OCI-LY1 (cell line): ENCODE measurements around the gene WNK2.

ENCODE experiments used
- H2AFZ ChIP-seq: fragments of 200-600 bp; sonication (generic), shearing (Covaris generic); 2 replicates; pipeline ENCODE4 v1.6.0; 2014; ENCODE audit warnings: antibody characterized with exemption, mild to moderate bottlenecking, low read length
- H3F3A ChIP-seq: fragments of 200-600 bp; sonication (generic), shearing (Covaris generic); 2 replicates; pipeline ENCODE4 v1.6.0; 2014; ENCODE audit warnings: mild to moderate bottlenecking, antibody characterized with exemption, low read length, moderate library complexity; ENCODE audit not compliant: insufficient read depth
- H3K27ac ChIP-seq: fragments of 200-600 bp; sonication (generic); 2 replicates; pipeline ENCODE4 v1.5.1; 2014; ENCODE audit warnings: low read length, mixed run types, mild to moderate bottlenecking, low read depth; ENCODE audit not compliant: poor library complexity, severe bottlenecking
- H3K27me3 ChIP-seq: fragments of 200-600 bp; sonication (generic); 2 replicates; pipeline ENCODE4 v1.6.0; 2014; ENCODE audit warnings: antibody characterized with exemption, mild to moderate bottlenecking, low read length, moderate library complexity; ENCODE audit not compliant: insufficient read depth
- H3K36me3 ChIP-seq: fragments of 200-600 bp; sonication (generic); 2 replicates; pipeline ENCODE4 v1.6.1; 2014; ENCODE audit warnings: mild to moderate bottlenecking, antibody characterized with exemption, low read length, moderate library complexity, mixed read lengths; ENCODE audit not compliant: insufficient read depth
- H3K4me1 ChIP-seq: fragments of 200-600 bp; sonication (generic); 2 replicates; pipeline ENCODE4 v1.5.1; 2014; ENCODE audit warnings: mild to moderate bottlenecking, low read length, moderate library complexity; ENCODE audit not compliant: insufficient read depth, severe bottlenecking
- H3K4me2 ChIP-seq: fragments of 200-600 bp; sonication (generic), shearing (Covaris generic); 2 replicates; pipeline ENCODE4 v1.6.1; 2014; ENCODE audit warnings: low read length
- H3K4me3 ChIP-seq: fragments of 200-600 bp; sonication (generic); 2 replicates; pipeline ENCODE4 v1.5.1; 2014; ENCODE audit warnings: low read length, low read depth, mild to moderate bottlenecking, mixed read lengths; ENCODE audit not compliant: poor library complexity, severe bottlenecking
- H3K79me2 ChIP-seq: fragments of 200-600 bp; shearing (Covaris generic); 2 replicates; pipeline ENCODE4 v1.6.1; 2016; ENCODE audit warnings: mixed run types, low read length, mixed read lengths; ENCODE audit not compliant: insufficient read depth
- H3K9ac ChIP-seq: fragments of 200-600 bp; sonication (generic), shearing (Covaris generic); 2 replicates; pipeline ENCODE4 v1.6.1; 2014; ENCODE audit warnings: mild to moderate bottlenecking, low read length, mixed read lengths
- H3K9me2 ChIP-seq: fragments of 200-600 bp; sonication (generic), shearing (Covaris generic); 2 replicates; pipeline ENCODE4 v1.6.1; 2014; ENCODE audit warnings: low read depth, mild to moderate bottlenecking, low read length, mixed read lengths
- H3K9me3 ChIP-seq: fragments of 200-600 bp; shearing (Covaris generic); 2 replicates; pipeline ENCODE4 v1.6.1; 2014; ENCODE audit warnings: low read length, mixed read lengths
- H4K20me1 ChIP-seq: fragments of 200-600 bp; sonication (generic), shearing (Covaris generic); 2 replicates; pipeline ENCODE4 v1.6.0; 2016; ENCODE audit warnings: mild to moderate bottlenecking, low read length; ENCODE audit not compliant: insufficient read depth
- CTCF ChIP-seq: fragments of 200-600 bp; sonication (generic), shearing (Covaris generic); IDR thresholded peaks from 2 replicates; pipeline ENCODE4 v1.5.1; 2017; ENCODE audit warnings: mild to moderate bottlenecking, antibody characterized with exemption, low read length, moderate library complexity, mixed read lengths
- EZH2 ChIP-seq: fragments of 200-600 bp; sonication (generic), shearing (Covaris generic); IDR thresholded peaks from 2 replicates; pipeline ENCODE4 v1.8.0; 2017; ENCODE audit warnings: borderline replicate concordance, mixed run types, mild to moderate bottlenecking, antibody characterized with exemption, low read length, moderate library complexity, mixed read lengths

Gene WNK2

GRCh38 chr9:93180938-93181337, 3.0 kb upstream of the WNK2 start:
- Histone ChIP-seq H3K9me3 (no peaks in the 10 kb centered on the region), H4K20me1 (no peaks in the 10 kb centered on the region), H3K4me3 (no peak overlapping the region), H3K9me2 (no peaks in the 10 kb centered on the region), H3K27me3 (no peaks in the 10 kb centered on the region), H3K9ac (no peak overlapping the region), H3K27ac (no peak overlapping the region), H3K79me2 (no peaks in the 10 kb centered on the region), H3K4me2 (no peak overlapping the region), H3K4me1 (no peaks in the 10 kb centered on the region), H3K36me3 (no peaks in the 10 kb centered on the region), H3F3A (no peaks in the 10 kb centered on the region), H2AFZ (no peak overlapping the region)
- TF ChIP-seq CTCF (no peak), EZH2 (no peak)

GRCh38 chr9:93181672-93182435, 2.1 kb upstream of the WNK2 start:
- H3F3A ChIP-seq, result no peaks in the 10 kb centered on the region
- no peak overlapping the region for H3K4me2 ChIP-seq
- no peak overlapping the region for H2AFZ ChIP-seq
- no peak overlapping the region for H3K27ac ChIP-seq
- no peaks in the 10 kb centered on the region for H4K20me1 ChIP-seq
- no peaks in the 10 kb centered on the region for H3K9me3 ChIP-seq
- H3K79me2 ChIP-seq, result no peaks in the 10 kb centered on the region
- no peaks in the 10 kb centered on the region for H3K4me1 ChIP-seq
- H3K4me3 ChIP-seq, result no peak overlapping the region
- H3K9me2 ChIP-seq, result no peaks in the 10 kb centered on the region
- no peak overlapping the region for H3K9ac ChIP-seq
- TF ChIP-seq CTCF (no peak), EZH2 (no peak)
- H3K36me3 ChIP-seq, result no peaks in the 10 kb centered on the region
- H3K27me3 ChIP-seq, result no peaks in the 10 kb centered on the region

- H3K27ac ChIP-seq, result no peak overlapping the region
- no peaks in the 10 kb centered on the region for H3K27me3 ChIP-seq
Measured at GRCh38 chr9:93182572-93182971, 1.4 kb upstream of the WNK2 start.

More at GRCh38 chr9:93182572-93182971, 1.4 kb upstream of the WNK2 start:
- Histone ChIP-seq H3K4me3 (no peak overlapping the region), H3K4me2 (no peak overlapping the region), H3K9me3 (no peaks in the 10 kb centered on the region), H2AFZ (no peak overlapping the region), H3K9me2 (no peaks in the 10 kb centered on the region), H3K36me3 (no peaks in the 10 kb centered on the region), H3K9ac (no peak overlapping the region), H4K20me1 (no peaks in the 10 kb centered on the region), H3F3A (no peaks in the 10 kb centered on the region), H3K79me2 (no peaks in the 10 kb centered on the region), H3K4me1 (no peaks in the 10 kb centered on the region)
- TF ChIP-seq CTCF (no peak), EZH2 (no peak)
